GM13976 (cell line): ENCODE measurements around the gene NHLRC4.

ENCODE experiments used
- DNase-seq: peaks from one replicate; pipeline ENCODE4 v3.0.0; 2012; ENCODE audit warnings: low spot score
- CTCF ChIP-seq: IDR thresholded peaks from 2 replicates; pipeline ENCODE4 v1.5.1; 2012; ENCODE audit warnings: borderline replicate concordance, mild to moderate bottlenecking; ENCODE audit not compliant: insufficient read depth; ENCODE audit errors: extremely low read depth, missing control alignments, control extremely low read depth
- in situ Hi-C: fragments of 300-500 bp; cut with MboI; formaldehyde crosslinking; loops from one replicate; pipeline ENCODE4 v1.12.0; 2022; ENCODE audit warnings: low sequenced_read_pairs, mixed read lengths, inconsistent platforms; ENCODE audit not compliant: unreplicated experiment

Gene NHLRC4

GRCh38 chr16:566475-567372 is at the start of gene NHLRC4:
TSS of gene NHLRC4 (plus strand) at chr16:567005. CDS start at chr16:568048, 1,043 bp downstream.
- in situ Hi-C loops: no loop called here
- no peak for TF ChIP-seq CTCF
- peak; percentile 94 for DNase-seq

GRCh38 chr16:518858-519257 is 47.9 kb upstream of the NHLRC4 start:
- DNase-seq: no peak
- no peak for TF ChIP-seq CTCF
- in situ Hi-C loops: no loop called here

GRCh38 chr16:519425-519824 is 47.4 kb upstream of the NHLRC4 start:
- in situ Hi-C loops: no loop called here
- no peak for DNase-seq
- TF ChIP-seq CTCF: no peak

GRCh38 chr16:519841-520687 is 46.7 kb upstream of the NHLRC4 start:
- in situ Hi-C loops: no loop called here
- no peak for DNase-seq
- no peak for TF ChIP-seq CTCF

GRCh38 chr16:520847-521246 is 46.0 kb upstream of the NHLRC4 start:
- in situ Hi-C loops: no loop called here
- DNase-seq: no peak

More at GRCh38 chr16:520847-521246, 46.0 kb upstream of the NHLRC4 start:
- no peak for TF ChIP-seq CTCF
